Hematopoietic multipotent progenitor cell treated with erythropoietin and hydrocortisone succinate and interleukin-3 and kit ligand, for 4 days (in vitro differentiated cells): ENCODE results near the gene LAMTOR3.

Source experiments
- DNase-seq: peaks from one replicate; pipeline ENCODE4 v3.0.0-alpha.2; 2015

Gene LAMTOR3

GRCh38 chr4:99828477-99828876 is 65.8 kb downstream of the LAMTOR3 start:
- no peak for DNase-seq
